Measurements from ENCODE around the gene RNF114. TPM values are rescaled to one million over a fixed set of nuclear protein-coding genes. Genes with fewer than 3 reads are reported as not detected.

Gene RNF114
- total RNA-seq, result 100 to 1,000 TPM in 1 of 2 donors, 10 to 100 TPM in 1; 82.0 to 181 TPM

- DNase-seq, result peak; percentile 94 to 95 (median 95)
- intact Hi-C loops (cut with DNase I), result no loop called here
- Histone ChIP-seq H3K36me3 (replicated peaks in 1 of 2; ENCODE audit: insufficient read depth in 1 of 2, low read depth in 2 of 2) (no peaks in the 10 kb centered on the region), H3K27ac (peak within 1 kb of the TSS; percentile 90 to 97 (median 94)), H3K9me3 (no peaks in the 10 kb centered on the region), H3K4me1 (peaks cover 47% of the 10 kb centered on the region), H3K27me3 (no peaks in the 10 kb centered on the region), H3K4me3 (peak within 1 kb of the TSS; percentile 99 to 100)
- peak; percentile 93 for ATAC-seq
- 0% methylated on average over 15 to 79 of the region's 79 CpGs for WGBS, 2 donors
- no peak for TF ChIP-seq CTCF (IDR thresholded peaks at IDR 0.05)
- peak; percentile 91 to 94 (median 93) for TF ChIP-seq POLR2A (IDR thresholded peaks at IDR 0.05)
These were observed at the start of gene RNF114 for GRCh38 chr20:49936153-49937026. RNF114 (plus strand) TSS chr20:49936397; CDS start chr20:49936413, 16 bp downstream.

GRCh38 chr20:49886571-49887213, 49.5 kb upstream of the RNF114 start:
- intact Hi-C loops (cut with DNase I), result loop anchor here (10.0 kb wide), 1 partner anchor 342 kb away; no protein-coding TSS in a partner anchor

GRCh38 chr20:49887251-49888211, 48.7 kb upstream of the RNF114 start:
- Histone ChIP-seq H3K4me1 (peaks cover 40% of the 10 kb centered on the region), H3K9me3 (no peaks in the 10 kb centered on the region), H3K27ac (peak overlapping the region; percentile 8 to 62 (median 22)), H3K4me3 (no peak overlapping the region), H3K36me3 (replicated peaks in 1 of 2; ENCODE audit: insufficient read depth in 1 of 2, low read depth in 2 of 2) (peaks cover 0 to 3% of the 10 kb centered on the region in 2 donors), H3K27me3 (no peaks in the 10 kb centered on the region)
- intact Hi-C loops (cut with DNase I), result loop anchor here (10.0 kb wide), 1 partner anchor 343 kb away; no protein-coding TSS in a partner anchor
- no peak for ATAC-seq
- DNase-seq, result peak in 1 of 4 donors; percentile 28
- WGBS, 2 donors, result 81 to 86% methylated on average over 16 to 31 of the region's 32 CpGs
- no peak for TF ChIP-seq CTCF (IDR thresholded peaks at IDR 0.05)
- TF ChIP-seq POLR2A (IDR thresholded peaks at IDR 0.05), result no peak

More at GRCh38 chr20:49886571-49887213, 49.5 kb upstream of the RNF114 start:
- TF ChIP-seq POLR2A (IDR thresholded peaks at IDR 0.05) (no peak), CTCF (IDR thresholded peaks at IDR 0.05) (no peak)
- WGBS, 2 donors, result 53 to 59% methylated on average over 20 to 25 of the region's 30 CpGs
- no peak for ATAC-seq
- Histone ChIP-seq H3K9me3 (no peaks in the 10 kb centered on the region), H3K4me3 (no peak overlapping the region), H3K27ac (peak overlapping the region; percentile 8 to 62 (median 22)), H3K4me1 (peaks cover 40% of the 10 kb centered on the region), H3K27me3 (no peaks in the 10 kb centered on the region), H3K36me3 (replicated peaks in 1 of 2; ENCODE audit: insufficient read depth in 1 of 2, low read depth in 2 of 2) (peaks cover 0 to 3% of the 10 kb centered on the region in 2 donors)
- DNase-seq, result peak in 1 of 4 donors; percentile 30

- 51 to 58% methylated on average over 15 to 18 of the region's 18 CpGs for WGBS, 2 donors
- Histone ChIP-seq H3K27ac (peak overlapping the region in 2 of 4 donors; percentile 33 to 42), H3K4me3 (no peak overlapping the region), H3K27me3 (no peaks in the 10 kb centered on the region), H3K9me3 (no peaks in the 10 kb centered on the region), H3K4me1 (peaks cover 47% of the 10 kb centered on the region), H3K36me3 (replicated peaks in 1 of 2; ENCODE audit: insufficient read depth in 1 of 2, low read depth in 2 of 2) (peaks cover 0 to 3% of the 10 kb centered on the region in 2 donors)
- intact Hi-C loops (cut with DNase I), result loop anchor here (10.0 kb wide), 1 partner anchor 344 kb away; no protein-coding TSS in a partner anchor
- DNase-seq (peak; percentile 48 to 69 (median 52)), ATAC-seq (no peak)
- peak; percentile 53 to 70 (median 64) for TF ChIP-seq CTCF (IDR thresholded peaks at IDR 0.05)
- no peak for TF ChIP-seq POLR2A (IDR thresholded peaks at IDR 0.05)
These were observed 47.8 kb upstream of the RNF114 start for GRCh38 chr20:49888212-49889000.
